ENCODE results near the gene ADPRH. TPM values are rescaled to one million over a fixed set of nuclear protein-coding genes. Genes with fewer than 3 reads are reported as not detected.
A peak's percentile ranks its signal among the peaks of the same experiment; 100 is the strongest.
"Not testable (repeated sequence)": the region's sequence is repeated elsewhere in the genome, so short reads cannot be mapped to it uniquely, and the experiment has no call there.

ADPRH gene
- total RNA-seq, 3 donors from 2014 or later = 0.93 to 9.1 (median 2.7) TPM

- ATAC-seq = no peak
- Histone ChIP-seq H3K36me3 (ENCODE audit: low read depth) (no peaks in the 10 kb centered on the region), H3K4me1 (ENCODE audit: low read depth) (no peaks in the 10 kb centered on the region), H3K9me3 (no peaks in the 10 kb centered on the region), H3K4me3 (no peak overlapping the region)
- no peak for DNase-seq
- TF ChIP-seq CTCF (IDR thresholded peaks at IDR 0.05) = no peak
- intact Hi-C loops (cut with DNase I, micrococcal nuclease) = no loop called here
Measured at GRCh38 chr3:119560160-119560559, 19.1 kb upstream of the ADPRH start.

- Histone ChIP-seq H3K4me1 (ENCODE audit: low read depth) (no peaks in the 10 kb centered on the region), H3K36me3 (ENCODE audit: low read depth) (no peaks in the 10 kb centered on the region), H3K9me3 (no peaks in the 10 kb centered on the region), H3K4me3 (no peak overlapping the region)
- no peak for TF ChIP-seq CTCF (IDR thresholded peaks at IDR 0.05)
- intact Hi-C loops (cut with DNase I, micrococcal nuclease) = no loop called here
- ATAC-seq (peak; percentile 60), DNase-seq (no peak)
Measured at GRCh38 chr3:119562307-119562961, 16.9 kb upstream of the ADPRH start.

GRCh38 chr3:119563334-119563733 lies 16.0 kb upstream of the ADPRH start:
- intact Hi-C loops (cut with DNase I, micrococcal nuclease); ATAC-seq; DNase-seq; H3K9me3 ChIP-seq; H3K4me1 ChIP-seq (ENCODE audit: low read depth); H3K4me3 ChIP-seq; H3K36me3 ChIP-seq (ENCODE audit: low read depth): not testable (repeated sequence)

- no peak for TF ChIP-seq CTCF (IDR thresholded peaks at IDR 0.05)
- Histone ChIP-seq H3K4me3 (no peak overlapping the region), H3K36me3 (ENCODE audit: low read depth) (no peaks in the 10 kb centered on the region), H3K4me1 (ENCODE audit: low read depth) (no peaks in the 10 kb centered on the region), H3K9me3 (no peaks in the 10 kb centered on the region)
- intact Hi-C loops (cut with DNase I, micrococcal nuclease) = no loop called here
- ATAC-seq (no peak), DNase-seq (no peak)
Measured at GRCh38 chr3:119569156-119569555, 10.1 kb upstream of the ADPRH start.

GRCh38 chr3:119570229-119570628 lies 9.1 kb upstream of the ADPRH start:
- intact Hi-C loops (cut with DNase I, micrococcal nuclease) = no loop called here
- no peaks in the 10 kb centered on the region for H3K4me1 ChIP-seq (ENCODE audit: low read depth)
- no peaks in the 10 kb centered on the region for H3K36me3 ChIP-seq (ENCODE audit: low read depth)
- peak; percentile 54 for ATAC-seq
- TF ChIP-seq CTCF (IDR thresholded peaks at IDR 0.05) = no peak
- H3K9me3 ChIP-seq = no peaks in the 10 kb centered on the region
- no peak overlapping the region for H3K4me3 ChIP-seq
- DNase-seq = no peak

- Histone ChIP-seq H3K4me1 (ENCODE audit: low read depth) (no peaks in the 10 kb centered on the region), H3K9me3 (no peaks in the 10 kb centered on the region), H3K36me3 (ENCODE audit: low read depth) (no peaks in the 10 kb centered on the region), H3K4me3 (no peak overlapping the region)
- ATAC-seq (no peak), DNase-seq (no peak)
- TF ChIP-seq CTCF (IDR thresholded peaks at IDR 0.05) = no peak
- intact Hi-C loops (cut with DNase I, micrococcal nuclease) = no loop called here
Measured at GRCh38 chr3:119571230-119571629, 8.1 kb upstream of the ADPRH start.

Measured in mucosa of descending colon (tissue), 3 donors.